C4-2B (cell line): ENCODE results near the gene TSPAN4.

Source experiments
- H3K27ac ChIP-seq: fragments of 450-650 bp; 2 replicates; pipeline ENCODE4 v1.5.1; 2017
- CTCF ChIP-seq: fragments of 450-650 bp; conservative IDR thresholded peaks from 2 replicates; pipeline ENCODE4 v1.5.1; 2017; ENCODE audit warnings: mild to moderate bottlenecking
- ZFX ChIP-seq: fragments of 450-650 bp; IDR thresholded peaks from 2 replicates; pipeline ENCODE4 v1.6.1; 2017

TSPAN4 gene

GRCh38 chr11:815675-816432 lies 26.8 kb upstream of the TSPAN4 start:
- TF ChIP-seq ZFX (no peak), CTCF (no peak)

GRCh38 chr11:816433-816779 lies 26.2 kb upstream of the TSPAN4 start:
- no peak for TF ChIP-seq CTCF
- no peak for TF ChIP-seq ZFX
- H3K27ac ChIP-seq = no peak overlapping the region

More at GRCh38 chr11:815675-816432, 26.8 kb upstream of the TSPAN4 start:
- no peak overlapping the region for H3K27ac ChIP-seq

- peak within 1 kb of the TSS; percentile 80 for H3K27ac ChIP-seq
- TF ChIP-seq ZFX (no peak), CTCF (no peak)
Measured at GRCh38 chr11:818396-819128, 24.1 kb upstream of the TSPAN4 start, which contains the start of gene PNPLA2. TSS of gene PNPLA2 (plus strand) at chr11:818914. CDS start at chr11:819719, 805 bp downstream.

GRCh38 chr11:819129-819931 lies 23.3 kb upstream of the TSPAN4 start:
- TF ChIP-seq ZFX (no peak), CTCF (no peak)
- peak overlapping the region; percentile 80 for H3K27ac ChIP-seq

GRCh38 chr11:819943-820649 lies 22.6 kb upstream of the TSPAN4 start:
- TF ChIP-seq ZFX (no peak), CTCF (no peak)
- H3K27ac ChIP-seq = peak overlapping the region; percentile 80

GRCh38 chr11:820655-821511 lies 21.8 kb upstream of the TSPAN4 start:
- no peak for TF ChIP-seq ZFX
- H3K27ac ChIP-seq = peak overlapping the region; percentile 80
